H1 (cell line): ENCODE data around the gene PXT1. TPM values are rescaled to one million over a fixed set of nuclear protein-coding genes. Genes with fewer than 3 reads are reported as not detected.

Experiments
- CBX8 ChIP-seq: fragments of 300-800, 300-1000 bp; sonication (generic); IDR thresholded peaks from 2 replicates; pipeline ENCODE4 v1.7.1; 2016; ENCODE audit warnings: low read depth, low read length, borderline replicate concordance
- POLR2AphosphoS5 ChIP-seq: IDR thresholded peaks from 2 replicates; pipeline ENCODE4 v1.6.1; 2011; ENCODE audit warnings: low read depth, low read length
- SIX5 ChIP-seq: IDR thresholded peaks from 2 replicates; pipeline ENCODE4 v1.6.1; 2011; ENCODE audit warnings: mild to moderate bottlenecking, low read depth, low read length
- TBP ChIP-seq: IDR thresholded peaks from 2 replicates; pipeline ENCODE4 v1.6.1; 2011; ENCODE audit warnings: low read depth, low read length, improper control_type of control experiment
- polyA plus RNA-seq, 7 experiments: library from polyadenylated mRNA; depleted of rRNA in 3 of 7; stranded (reverse) in 5 of 7; unstranded in 2 of 7; fragments of >200 nt in 5 of 7; fragments of 200-250 nt in 2 of 7; gene quantifications; 1 replicate in 5 of 7; 2 replicates in 1 of 7; 4 replicates in 1 of 7; pipeline versions ENCODE4 v1.2.1 to v1.2.3, GENCODE V29; 2011 to 2013; ENCODE audit warnings: missing spikeins in 2 of 7, mixed read lengths in 2 of 7
- total RNA-seq: library from RNA; stranded (reverse); fragmentation: NEBNext Ultra II Directional; extraction: Animal tissue kit (Norgen Biotek cat#: 25700); gene quantifications from 2 replicates; pipeline ENCODE4 v1.2.1, GENCODE V29; 2021

PXT1 gene
- total and polyA plus RNA-seq, 2 of the 8 experiments (the other 6 are each of a cell fraction or from before 2014, with no cell fraction given) = 0.06 TPM; not detected in 1

- TF ChIP-seq CBX8 (no peak), SIX5 (no peak), POLR2AphosphoS5 (no peak), TBP (no peak)
These were observed 86.8 kb downstream of the PXT1 start (continued) for GRCh38 chr6:36355819-36356218.
